Measurements from ENCODE around the gene CERS2. TPM values are rescaled to one million over a fixed set of nuclear protein-coding genes. Genes with fewer than 3 reads are reported as not detected.
A peak's percentile ranks its signal among the peaks of the same experiment; 100 is the strongest.

CERS2 gene
- total RNA-seq, 1 donor from 2014 or later = 78.9 TPM

- Histone ChIP-seq H3K27me3 (ENCODE audit: low read depth) (no peaks in the 10 kb centered on the region), H3K4me1 (peaks cover 36% of the 10 kb centered on the region), H3K36me3 (no peaks in the 10 kb centered on the region), H3K4me3 (peak overlapping the region; percentile 39), H3K9me3 (replicated peaks) (no peaks in the 10 kb centered on the region), H3K27ac (replicated peaks) (peak overlapping the region; percentile 49)
- no peak for TF ChIP-seq CTCF (IDR thresholded peaks at IDR 0.05; ENCODE audit: borderline replicate concordance)
- intact Hi-C loops (cut with micrococcal nuclease) = no loop called here
- peak; percentile 82 for DNase-seq
Observed at GRCh38 chr1:150979092-150980056, 4.7 kb upstream of the CERS2 start.

DNA sequence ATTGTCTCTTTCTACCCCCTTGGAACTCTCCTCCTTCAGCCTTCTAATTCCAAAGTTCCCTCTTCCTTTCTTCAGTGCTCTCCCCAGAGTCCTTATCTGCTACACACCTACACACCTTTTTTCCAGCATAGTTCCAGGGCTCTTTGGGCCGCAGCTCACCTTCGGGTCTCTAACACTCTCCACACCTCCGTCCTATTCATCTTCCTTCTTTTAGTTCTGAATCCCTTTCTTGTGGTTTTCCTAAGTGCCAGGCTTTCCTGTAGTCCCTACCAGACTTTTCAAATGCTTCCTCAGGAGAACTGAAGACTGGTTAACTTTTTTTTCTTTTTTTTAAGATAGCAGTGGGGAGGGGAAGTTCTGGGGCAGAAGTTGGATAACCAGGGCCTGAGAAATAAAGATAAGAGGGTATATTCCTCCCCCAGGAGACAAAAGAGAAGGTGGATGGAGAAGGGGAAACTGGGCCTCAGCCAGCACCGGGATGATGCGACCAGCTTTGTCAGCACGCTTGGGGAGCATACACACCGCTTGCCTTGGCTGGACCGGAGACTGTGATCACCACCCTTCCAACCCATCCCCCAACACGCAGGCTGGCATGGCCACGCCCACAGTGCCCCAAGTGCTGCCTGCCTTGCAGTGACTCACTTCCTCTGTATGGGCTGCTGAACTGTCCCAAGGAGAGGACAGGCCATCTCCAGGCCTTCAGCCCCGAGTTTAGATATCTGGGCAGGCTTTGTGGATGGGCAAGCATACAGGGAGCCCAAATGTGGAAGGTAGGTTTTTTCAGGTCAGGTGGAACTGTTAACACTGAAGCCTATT is 2.5 kb upstream of the CERS2 start:
- no peak for TF ChIP-seq CTCF (IDR thresholded peaks at IDR 0.05; ENCODE audit: borderline replicate concordance)
- H3K4me1 ChIP-seq = peaks cover 57% of the 10 kb centered on the region
- peak overlapping the region; percentile 21 for H3K4me3 ChIP-seq
- DNase-seq = peak; percentile 82
- peak overlapping the region; percentile 73 for H3K27ac ChIP-seq (replicated peaks)
- no peaks in the 10 kb centered on the region for H3K27me3 ChIP-seq (ENCODE audit: low read depth)
- intact Hi-C loops (cut with micrococcal nuclease) = no loop called here
- no peaks in the 10 kb centered on the region for H3K36me3 ChIP-seq
- H3K9me3 ChIP-seq (replicated peaks) = no peaks in the 10 kb centered on the region

- no peak for DNase-seq
- no peak overlapping the region for H3K4me3 ChIP-seq
- TF ChIP-seq CTCF (IDR thresholded peaks at IDR 0.05; ENCODE audit: borderline replicate concordance) = no peak
- intact Hi-C loops (cut with micrococcal nuclease) = no loop called here
- H3K4me1 ChIP-seq = peaks cover 63% of the 10 kb centered on the region
- no peaks in the 10 kb centered on the region for H3K9me3 ChIP-seq (replicated peaks)
- H3K27ac ChIP-seq (replicated peaks) = peak overlapping the region; percentile 73
- no peaks in the 10 kb centered on the region for H3K36me3 ChIP-seq
- no peaks in the 10 kb centered on the region for H3K27me3 ChIP-seq (ENCODE audit: low read depth)
Observed at GRCh38 chr1:150976401-150976821, 1.8 kb upstream of the CERS2 start.

DNA sequence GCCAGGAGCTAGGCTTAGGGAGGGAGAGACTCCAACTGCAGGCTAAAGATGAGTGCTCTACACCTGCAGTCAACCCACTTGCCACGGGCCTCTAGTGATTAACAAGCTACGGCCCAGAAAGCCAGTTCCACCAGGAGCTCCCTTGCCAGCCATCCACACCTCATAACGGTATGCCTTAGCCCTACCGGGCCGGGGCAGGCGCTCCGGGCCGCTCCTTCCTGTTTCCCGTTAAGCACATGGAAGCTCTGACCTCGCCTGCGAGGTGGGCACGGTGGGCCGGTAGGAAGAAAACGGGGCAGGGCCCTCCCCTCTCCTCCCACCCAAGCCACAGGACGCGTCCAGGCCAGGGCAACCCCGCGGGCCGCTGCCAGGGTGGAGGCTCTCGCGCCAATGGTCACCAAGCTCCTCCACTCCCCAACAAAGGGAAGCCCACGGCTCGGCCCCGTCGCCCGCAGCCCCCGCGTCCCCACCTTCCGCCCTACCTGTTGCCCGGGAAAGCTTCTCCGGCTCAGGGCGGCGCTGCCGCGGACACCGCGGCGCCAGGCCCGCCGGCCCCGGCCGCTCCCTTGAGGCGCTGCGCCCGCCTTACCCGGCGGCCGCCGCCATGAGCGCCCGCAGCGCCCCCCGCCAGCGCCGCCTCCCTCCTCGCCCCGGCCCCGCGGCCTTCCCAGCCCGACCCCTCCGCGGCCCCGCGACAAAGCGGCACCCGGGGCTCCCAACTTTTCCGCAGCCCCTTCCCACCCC is 627 bp downstream of the CERS2 start:
- Histone ChIP-seq H3K4me1 (peaks cover 79% of the 10 kb centered on the region), H3K36me3 (peaks cover 2% of the 10 kb centered on the region), H3K4me3 (peak overlapping the region; percentile 94), H3K27ac (replicated peaks) (peak overlapping the region; percentile 99), H3K27me3 (ENCODE audit: low read depth) (no peaks in the 10 kb centered on the region), H3K9me3 (replicated peaks) (no peaks in the 10 kb centered on the region)
- TF ChIP-seq CTCF (IDR thresholded peaks at IDR 0.05; ENCODE audit: borderline replicate concordance) = peak; percentile 12
- intact Hi-C loops (cut with micrococcal nuclease) = no loop called here
- peak; percentile 33 for DNase-seq
